GM23248 (cell line): ENCODE results near the gene KIF3A.

Experiments used
- EZH2 ChIP-seq: fragments of 200-600 bp; sonication (generic); IDR thresholded peaks from 2 replicates; pipeline ENCODE4 v1.6.1; 2018; ENCODE audit warnings: antibody characterized with exemption, mild to moderate bottlenecking; ENCODE audit not compliant: insufficient read depth, poor library complexity, severe bottlenecking
- EZH2phosphoT487 ChIP-seq: fragments of 200-600 bp; sonication (generic); IDR thresholded peaks from 2 replicates; pipeline ENCODE4 v1.6.1; 2018; ENCODE audit warnings: antibody characterized with exemption, moderate library complexity, mild to moderate bottlenecking, low read depth; ENCODE audit not compliant: insufficient read depth

- TF ChIP-seq EZH2, result no peak
- TF ChIP-seq EZH2phosphoT487, result no peak
These were observed 47.2 kb downstream of the KIF3A start for GRCh38 chr5:132690156-132690555.
